Stimulated activated CD4-positive, alpha-beta T cell treated with anti-CD3 and anti-CD28 coated beads, Interleukin-12 subunit alpha, Interleukin-12 subunit beta, amount 100 ng/mL, for 4 hours (primary cell): Measurements from ENCODE around the gene FARS2.

Experiments used
- DNase-seq: peaks from one replicate; pipeline ENCODE4 v3.0.0-alpha.2; 2020

Gene FARS2

GRCh38 chr6:5287205-5287965, 26.1 kb downstream of the FARS2 start:
- no peak for DNase-seq

DNA sequence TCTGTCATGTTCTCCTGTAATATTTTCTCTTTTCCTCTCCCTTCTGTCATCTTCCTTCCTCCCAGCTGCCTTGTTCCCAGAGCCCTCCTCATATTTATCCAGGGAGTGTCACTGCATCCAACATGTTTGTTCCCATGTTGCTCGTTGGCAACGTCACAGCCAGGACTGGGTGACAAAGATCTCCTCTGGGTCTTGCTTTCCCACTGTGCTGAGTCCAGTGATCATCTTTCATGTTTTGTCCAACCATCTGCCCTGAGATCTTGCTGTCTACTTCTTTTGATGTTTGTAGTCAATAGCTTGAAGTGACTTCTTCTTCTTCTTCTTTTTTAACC, 26.6 kb downstream of the FARS2 start:
- no peak for DNase-seq

DNA sequence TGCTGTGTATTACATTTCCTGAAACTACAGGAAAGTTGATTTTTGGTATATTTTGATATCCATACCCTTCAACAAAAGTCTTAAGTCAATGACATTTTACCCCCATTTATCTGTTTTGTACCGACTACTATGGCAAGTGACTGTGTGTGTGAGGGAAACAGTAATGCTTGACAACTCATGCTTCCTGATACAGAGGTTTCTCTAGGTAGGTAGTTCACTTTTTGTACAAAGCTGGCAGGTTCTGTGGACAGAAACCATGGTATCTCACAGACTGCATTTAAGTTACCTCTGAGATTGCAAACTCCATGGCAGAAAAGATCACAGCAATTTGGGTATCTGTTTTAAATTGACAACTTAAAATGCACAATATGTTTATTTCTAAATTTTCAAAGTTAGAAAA, 28.8 kb downstream of the FARS2 start:
- DNase-seq: no peak

DNA sequence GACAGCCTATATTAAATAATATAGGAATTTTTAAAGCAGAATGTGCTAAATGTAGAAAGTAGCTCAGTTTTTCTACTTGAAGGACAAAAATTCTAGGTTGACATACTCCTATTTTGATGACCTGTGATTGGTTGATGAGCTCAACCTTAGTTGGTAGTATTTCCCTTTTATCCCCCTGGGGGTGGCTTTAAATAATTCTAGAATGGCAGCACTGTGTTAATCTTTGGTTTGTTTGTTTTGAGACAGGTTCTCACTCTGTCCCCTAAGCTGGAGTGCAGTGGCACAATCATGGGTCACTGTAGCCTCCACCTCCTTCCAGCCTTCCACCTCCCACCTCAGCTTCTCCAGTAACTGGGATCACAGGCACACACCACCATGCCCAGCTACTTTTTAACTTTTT, 29.2 kb downstream of the FARS2 start:
- DNase-seq: no peak

- no peak for DNase-seq
These were observed 30.8 kb downstream of the FARS2 start for GRCh38 chr6:5292154-5292553.

DNA sequence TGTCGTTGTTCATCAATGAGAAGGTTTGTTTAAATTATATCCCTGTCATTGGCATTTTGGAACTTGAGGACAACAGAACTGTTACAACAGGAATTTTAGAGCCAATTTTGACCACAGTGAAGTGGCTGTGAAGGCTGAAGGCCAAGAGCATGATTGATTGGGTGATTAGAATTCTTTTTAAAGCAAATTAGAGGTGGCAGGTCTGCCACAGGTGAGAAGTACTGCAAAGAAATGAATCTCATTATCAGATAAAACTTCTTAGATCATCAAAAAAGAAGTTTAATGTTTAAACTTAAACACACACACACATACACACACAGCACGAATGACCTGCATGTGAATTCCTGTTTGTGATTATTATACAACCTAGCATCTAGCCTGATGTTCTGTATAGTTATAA, 32.4 kb downstream of the FARS2 start:
- no peak for DNase-seq

DNA sequence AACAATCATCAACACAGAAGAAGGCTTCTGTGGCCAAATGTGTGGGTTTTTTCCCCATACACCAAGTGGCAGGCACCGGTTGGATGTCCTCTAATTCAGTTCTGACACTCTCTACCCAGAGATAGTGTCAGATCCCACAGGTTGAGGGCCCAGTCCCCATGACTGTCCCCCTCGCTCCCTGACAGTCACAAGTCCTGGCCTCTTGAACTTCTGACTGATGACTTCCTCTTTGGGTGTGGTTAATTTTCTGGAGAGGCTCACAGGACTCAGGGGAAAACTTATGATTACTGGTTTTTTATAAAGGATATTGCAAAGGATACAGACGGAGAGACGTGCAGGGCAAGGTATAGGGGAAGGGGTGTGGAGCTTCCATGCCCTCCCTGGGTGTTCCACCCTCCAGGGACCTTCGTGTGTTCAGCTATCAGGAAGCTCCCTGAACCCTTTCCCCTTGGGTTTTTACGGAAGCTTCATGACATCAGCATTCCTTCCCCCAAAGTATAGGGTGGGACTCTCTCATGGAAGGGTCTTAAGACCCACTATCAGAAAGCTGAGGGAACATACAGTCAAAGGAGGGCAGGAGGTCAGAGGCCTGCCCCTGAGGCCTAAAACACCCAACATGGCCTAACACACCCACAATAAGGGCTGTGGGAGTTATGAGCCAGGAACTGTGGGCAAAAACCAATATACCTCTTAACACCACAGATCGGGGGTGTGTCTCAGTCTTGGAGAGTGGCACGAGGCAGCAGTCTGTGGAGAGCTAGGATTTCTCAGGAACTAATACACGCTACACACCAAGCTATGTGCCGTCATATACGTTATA, 33.3 kb downstream of the FARS2 start:
- no peak for DNase-seq

DNA sequence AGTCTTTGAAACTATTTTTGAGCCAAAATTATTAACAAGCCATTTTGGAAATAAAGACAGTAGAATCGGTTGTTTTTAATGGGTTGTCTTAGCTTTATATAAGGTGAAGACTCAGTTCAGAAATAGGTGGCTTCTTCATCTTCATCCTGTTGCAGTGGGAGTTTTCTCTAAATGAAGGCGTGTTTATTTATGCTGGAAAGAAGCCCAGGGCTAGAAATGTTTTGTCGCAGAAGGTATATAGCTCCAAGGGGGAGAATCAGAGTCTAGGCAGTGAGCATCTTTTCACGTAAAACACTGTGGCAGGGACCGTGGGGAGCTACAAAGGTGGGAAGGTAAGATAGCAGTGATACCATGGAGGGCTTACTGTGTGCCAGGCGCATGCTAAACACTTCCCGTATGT, 34.3 kb downstream of the FARS2 start:
- DNase-seq: no peak

DNA sequence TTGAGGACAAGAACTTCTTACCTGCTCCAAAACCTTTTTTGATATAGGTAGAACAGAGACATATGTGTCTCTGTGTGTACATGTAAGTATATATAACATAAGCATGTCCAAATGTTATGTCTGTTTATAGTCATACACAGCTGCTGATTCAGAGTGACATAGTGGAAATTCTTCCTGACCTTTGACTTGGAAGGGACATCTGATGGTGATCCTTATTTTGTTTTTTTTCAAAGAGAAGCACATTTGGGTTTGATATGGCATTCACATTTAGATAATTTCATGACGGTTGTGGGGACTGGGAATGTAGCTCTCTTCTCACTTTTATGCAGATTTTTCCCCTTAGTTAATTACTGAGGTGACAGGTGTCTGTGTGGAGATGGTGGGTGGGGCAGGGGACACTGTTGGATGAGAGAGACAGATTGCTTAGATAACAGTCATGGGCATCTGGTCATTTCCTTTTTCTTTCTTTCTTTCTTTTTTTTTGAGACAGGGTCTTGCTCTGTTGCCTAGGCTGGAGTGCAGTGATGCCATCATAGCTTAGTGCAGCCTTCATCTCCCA, 39.0 kb downstream of the FARS2 start:
- DNase-seq: no peak

GRCh38 chr6:5302220-5302946, 41.1 kb downstream of the FARS2 start:
- peak; percentile 3 for DNase-seq

DNA sequence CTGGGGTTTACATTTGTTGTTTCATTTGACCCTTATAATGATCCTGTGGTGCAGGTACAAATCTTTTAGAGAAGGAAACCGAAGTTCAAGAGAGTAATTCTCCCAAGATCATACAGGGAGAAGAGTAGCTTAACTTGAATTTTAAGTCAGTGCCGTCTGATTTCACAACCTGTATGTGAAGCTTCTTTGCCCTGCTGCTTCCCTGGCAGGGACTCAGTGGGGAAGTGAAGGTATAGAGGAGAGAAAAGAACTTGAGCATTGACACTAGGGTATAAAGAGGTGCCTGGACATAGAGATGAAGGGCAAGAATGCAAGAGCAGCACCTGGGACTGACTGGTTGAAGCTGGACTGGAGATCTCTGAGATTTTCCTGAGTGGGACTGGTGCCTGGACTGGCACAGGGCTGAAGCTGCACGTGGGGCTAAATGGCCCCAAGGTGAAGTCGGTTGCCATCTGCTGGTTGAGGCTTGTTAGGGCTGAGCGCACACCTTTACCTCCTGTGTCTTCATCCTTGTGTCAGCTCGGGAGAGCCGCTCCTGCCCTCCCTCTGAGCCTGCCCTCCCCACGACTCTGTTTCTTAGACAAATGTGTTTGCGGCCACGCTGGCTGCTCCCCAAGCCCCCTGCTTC, 41.8 kb downstream of the FARS2 start:
- peak; percentile 45 for DNase-seq

- no peak for DNase-seq
These were observed 42.4 kb downstream of the FARS2 start for GRCh38 chr6:5303682-5304081.

DNA sequence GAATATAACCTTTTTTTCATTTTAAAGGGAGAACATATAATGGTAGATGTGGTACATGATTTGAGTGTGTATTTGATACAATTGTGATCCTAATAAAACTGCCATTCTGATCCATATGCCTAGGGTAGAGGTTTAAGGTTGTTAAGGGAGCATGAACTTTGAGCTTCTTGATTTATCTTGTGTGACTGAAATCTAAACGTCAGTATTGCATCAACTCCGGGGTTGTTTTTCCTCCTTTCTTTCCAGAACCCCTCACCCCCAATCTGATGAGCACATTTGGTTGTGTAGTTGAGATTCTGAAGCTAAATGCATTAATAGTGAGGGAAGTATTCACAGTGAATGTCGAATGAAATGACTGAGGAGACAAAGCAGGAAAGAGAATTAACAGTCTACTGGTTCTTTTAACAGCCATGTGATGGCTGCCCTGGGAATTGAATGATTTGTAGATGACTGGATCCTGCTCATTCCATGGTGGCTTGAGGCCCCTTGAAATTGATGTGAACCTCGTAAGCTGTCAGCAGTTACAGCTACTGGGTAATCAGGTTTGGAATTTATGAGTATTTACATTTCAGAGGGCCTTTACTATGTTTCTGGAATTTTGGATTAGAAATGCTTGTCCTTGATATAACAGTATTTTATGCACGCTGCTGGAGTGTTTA, 44.8 kb downstream of the FARS2 start:
- no peak for DNase-seq

GRCh38 chr6:5307058-5307457, 45.7 kb downstream of the FARS2 start:
- DNase-seq: no peak

GRCh38 chr6:5308066-5308465, 46.8 kb downstream of the FARS2 start:
- DNase-seq: no peak

DNA sequence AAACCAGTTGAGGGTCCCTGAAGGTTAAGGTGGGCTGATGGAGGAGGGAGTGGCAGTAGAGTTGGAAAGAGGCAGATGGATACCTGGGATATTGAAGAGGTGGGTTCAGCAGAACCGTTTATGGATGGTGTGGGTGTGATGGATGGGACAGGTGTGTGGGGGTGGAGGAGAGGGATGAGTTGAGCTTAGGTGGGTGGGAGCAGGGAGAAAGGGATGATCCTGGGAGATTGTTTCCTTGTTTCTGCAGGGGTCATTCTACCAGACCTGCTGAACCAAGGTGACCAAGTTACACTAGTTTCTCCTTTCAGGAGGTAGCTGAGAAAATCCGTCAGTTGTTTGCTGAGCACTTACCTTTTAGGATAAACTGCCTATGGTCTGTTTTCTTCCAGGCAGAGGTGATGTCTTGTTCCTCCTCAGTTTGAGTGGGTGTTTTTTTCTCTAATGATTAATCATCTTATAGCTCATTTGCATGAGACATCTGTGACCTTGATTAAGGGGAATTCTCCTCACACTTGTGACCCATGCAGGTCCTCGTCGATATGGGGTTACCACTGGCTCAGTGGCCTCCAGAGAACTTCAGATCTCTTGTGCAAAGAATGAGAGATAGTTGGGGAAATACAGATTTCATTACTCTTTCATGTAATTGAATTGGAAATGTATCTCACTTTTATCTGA, 53.0 kb downstream of the FARS2 start:
- DNase-seq: no peak

DNA sequence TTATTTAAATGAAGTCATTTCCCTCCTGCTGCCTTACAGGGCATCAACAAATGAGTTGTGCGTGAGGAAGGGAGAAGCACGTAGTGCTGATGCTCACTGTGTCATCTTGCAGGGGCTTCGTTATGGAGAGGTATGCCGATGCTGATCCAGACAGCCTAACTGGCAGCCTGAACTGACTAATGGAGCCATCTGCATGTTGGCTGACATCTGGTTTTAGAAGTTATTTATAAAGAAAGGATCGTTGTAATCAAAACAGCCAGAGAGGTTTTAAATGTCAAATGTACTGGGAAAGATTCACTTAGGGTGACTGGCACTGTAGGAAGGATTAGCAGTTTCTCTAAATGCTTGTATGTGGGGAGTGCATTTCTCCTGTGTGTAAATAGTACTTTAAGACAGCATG, 54.6 kb downstream of the FARS2 start:
- no peak for DNase-seq

DNA sequence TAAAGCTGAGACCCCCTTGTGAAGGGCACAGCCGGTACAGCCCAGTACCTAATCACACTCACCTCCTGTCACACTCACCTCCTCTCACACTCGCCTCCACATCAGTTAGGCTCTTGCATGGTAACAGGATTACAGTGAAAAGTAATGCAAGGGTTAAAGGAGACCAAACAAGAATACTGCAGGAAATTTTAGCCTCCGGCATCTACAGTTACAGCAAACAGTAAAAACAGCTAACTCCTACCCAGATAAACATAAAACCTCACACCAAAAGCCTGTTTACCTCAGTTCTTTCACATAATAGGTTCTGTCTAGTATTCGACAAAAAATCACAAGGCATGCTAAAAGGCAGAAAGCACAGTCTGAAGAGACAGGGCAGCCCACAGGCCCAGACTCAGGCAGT, 55.6 kb downstream of the FARS2 start:
- no peak for DNase-seq

GRCh38 chr6:5318617-5319272, 57.4 kb downstream of the FARS2 start:
- DNase-seq: no peak

DNA sequence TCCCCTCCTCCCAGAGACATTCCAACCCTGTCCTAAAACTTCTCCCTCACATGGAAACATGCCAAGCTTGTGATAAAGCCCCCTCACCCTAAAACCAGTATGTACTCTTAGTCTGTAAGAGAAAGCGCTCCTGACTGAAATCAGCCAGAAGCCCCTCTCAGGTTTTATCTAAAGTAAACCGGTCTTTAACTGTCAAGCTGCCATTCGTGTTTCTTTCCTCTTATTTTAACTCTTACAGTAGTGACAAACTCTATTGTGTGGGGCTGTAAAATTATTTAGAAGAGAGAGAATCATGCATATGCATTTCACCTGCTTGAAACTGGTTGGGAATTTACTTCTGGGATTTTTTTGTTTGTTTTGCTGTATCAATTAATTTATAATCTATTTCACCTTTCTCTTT, 62.7 kb downstream of the FARS2 start:
- DNase-seq: no peak

GRCh38 chr6:5325173-5325572, 63.9 kb downstream of the FARS2 start:
- no peak for DNase-seq
